GM18519 (cell line): ENCODE results near the gene TMEM117.

Experiments used
- ATAC-seq: cut with Tn5 transposase; IDR thresholded peaks from one replicate; pipeline ENCODE4 v1.9.1; 2021; ENCODE audit warnings: mild to moderate bottlenecking, moderate library complexity; ENCODE audit not compliant: unreplicated experiment, low FRiP score

The TMEM117 gene

GRCh38 chr12:44253338-44253856 lies 417.5 kb downstream of the TMEM117 start:
- no peak for ATAC-seq

DNA sequence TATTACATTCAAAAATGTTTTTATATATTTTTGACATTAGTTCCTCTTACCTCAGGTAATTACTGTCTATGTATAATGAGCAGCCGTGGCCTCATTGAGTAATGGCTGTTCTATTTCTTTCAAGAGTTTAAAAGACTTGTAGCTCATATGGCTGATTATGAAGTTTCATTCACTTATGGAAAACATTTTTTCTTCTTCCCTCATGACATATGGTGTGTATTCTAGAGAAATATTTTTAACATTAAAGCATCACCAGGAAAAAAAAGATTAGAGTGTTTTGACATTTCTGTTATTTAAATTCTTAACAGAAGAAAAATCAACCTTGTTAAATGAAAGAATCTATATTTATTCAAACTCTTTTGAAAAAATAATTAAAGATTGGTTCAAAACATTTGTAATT lies 422.4 kb downstream of the TMEM117 start:
- no peak for ATAC-seq

DNA sequence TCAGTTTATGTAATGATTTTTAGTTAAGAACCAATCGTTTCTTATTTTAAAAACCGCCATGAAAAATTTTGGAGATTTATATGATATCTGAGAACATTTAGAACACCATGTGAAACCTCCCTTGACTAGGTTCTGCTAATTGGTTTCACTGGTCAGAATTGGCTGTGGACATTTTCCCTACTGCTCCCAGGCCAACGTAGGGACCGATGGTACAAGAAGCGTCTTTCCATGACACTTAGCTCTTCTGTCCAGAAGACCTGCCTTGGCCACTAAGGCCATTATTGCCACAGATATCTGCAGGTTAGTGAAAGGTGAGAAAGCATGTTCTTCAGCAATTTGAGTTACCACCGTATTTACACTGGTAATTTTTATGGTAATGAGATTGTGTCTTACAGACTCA lies 424.0 kb downstream of the TMEM117 start:
- no peak for ATAC-seq

DNA sequence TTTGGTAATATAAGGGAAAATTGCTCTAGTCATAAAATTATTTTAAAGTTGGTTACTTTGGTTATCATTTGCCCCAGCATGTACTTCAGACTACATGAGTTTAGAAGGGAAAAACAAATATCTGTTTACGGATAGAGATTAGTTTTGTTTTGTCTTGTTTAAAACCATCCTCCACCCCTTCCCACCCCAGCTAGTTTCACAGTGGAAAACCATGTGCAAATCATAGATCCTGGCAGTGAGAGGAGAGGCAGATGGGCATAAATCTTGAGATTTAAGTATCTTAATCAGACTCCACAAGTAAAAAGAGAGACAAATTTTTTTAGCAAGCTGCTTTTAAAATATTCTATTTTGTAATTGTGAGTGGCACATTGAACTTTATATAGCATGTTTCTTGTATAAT lies 424.7 kb downstream of the TMEM117 start:
- ATAC-seq: no peak

- ATAC-seq: no peak
These were observed 449.6 kb downstream of the TMEM117 start for GRCh38 chr12:44285321-44285960.

DNA sequence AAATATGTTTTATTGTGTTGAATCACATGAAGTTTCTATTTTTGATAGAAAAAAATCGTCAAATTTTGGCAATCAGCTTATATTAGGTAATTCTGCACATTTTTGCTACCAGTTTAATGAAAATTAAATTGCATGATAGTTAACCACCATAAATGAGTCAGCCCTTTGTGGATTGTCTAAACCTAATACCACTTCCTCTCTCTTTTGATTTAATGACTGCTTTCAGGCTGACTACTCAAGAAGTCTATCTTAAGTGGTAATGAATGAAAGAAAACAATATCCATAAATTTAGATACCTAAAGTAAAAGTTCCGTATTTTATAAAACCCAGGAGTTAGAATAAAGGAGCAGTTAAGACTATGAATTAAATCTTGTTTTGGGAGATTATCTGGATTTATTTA lies 450.5 kb downstream of the TMEM117 start:
- peak; percentile 85 for ATAC-seq

- no peak for ATAC-seq
These were observed 451.1 kb downstream of the TMEM117 start for GRCh38 chr12:44286821-44287505.

GRCh38 chr12:44287545-44287944 lies 451.7 kb downstream of the TMEM117 start:
- ATAC-seq: no peak

GRCh38 chr12:44294649-44295048 lies 458.8 kb downstream of the TMEM117 start:
- ATAC-seq: peak; percentile 92

DNA sequence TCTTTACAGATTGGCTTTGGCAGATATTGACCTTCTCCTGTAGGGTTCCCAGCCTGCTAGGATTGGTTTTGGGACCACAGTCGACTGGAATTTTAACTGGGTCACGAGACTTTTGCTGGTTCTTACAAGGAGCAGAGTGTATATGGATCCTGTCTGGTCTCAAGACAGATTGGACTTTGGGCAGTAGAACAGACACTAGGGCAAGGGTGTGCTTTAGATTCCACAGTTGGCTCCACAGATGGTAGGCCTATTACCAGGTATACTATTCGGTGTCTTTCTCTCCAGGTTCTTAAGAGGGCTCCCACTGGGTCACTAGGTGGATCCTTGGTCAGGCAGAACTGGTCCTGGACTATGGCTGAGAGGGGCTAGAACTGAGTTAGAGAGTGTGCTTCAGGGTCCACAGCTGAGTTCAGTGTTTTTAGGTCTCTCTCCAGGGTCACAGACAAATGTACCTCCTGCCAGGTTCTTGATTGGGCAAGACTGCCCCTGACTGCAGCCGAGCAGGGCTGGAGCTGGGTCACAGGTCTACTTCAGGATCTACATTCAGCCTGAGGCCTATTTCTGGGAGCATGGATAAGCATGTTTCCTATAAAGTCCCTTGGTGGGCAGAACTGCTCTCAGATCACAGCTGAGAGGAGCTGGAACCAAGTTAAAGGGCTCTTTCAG lies 460.2 kb downstream of the TMEM117 start:
- ATAC-seq: no peak

- ATAC-seq: no peak
These were observed 460.8 kb downstream of the TMEM117 start for GRCh38 chr12:44296624-44297197.

DNA sequence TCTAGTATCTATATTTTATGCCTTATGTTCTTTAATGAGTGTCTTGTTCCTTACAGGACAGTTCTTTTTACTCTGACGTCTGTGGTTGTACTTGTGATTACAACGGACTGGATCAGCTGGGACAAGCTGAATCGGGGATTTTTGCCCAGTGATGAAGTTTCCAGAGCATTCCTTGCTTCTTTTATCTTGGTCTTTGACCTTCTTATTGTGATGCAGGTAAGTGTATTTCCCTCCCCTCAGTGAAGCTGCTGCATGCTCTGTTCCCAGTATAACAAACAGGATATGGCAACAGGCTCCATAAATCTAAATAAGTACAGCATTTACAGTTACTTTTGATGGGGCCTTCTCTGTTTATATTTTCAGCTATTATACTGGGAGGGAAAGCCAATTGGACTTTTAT lies 463.6 kb downstream of the TMEM117 start:
- ATAC-seq: no peak

DNA sequence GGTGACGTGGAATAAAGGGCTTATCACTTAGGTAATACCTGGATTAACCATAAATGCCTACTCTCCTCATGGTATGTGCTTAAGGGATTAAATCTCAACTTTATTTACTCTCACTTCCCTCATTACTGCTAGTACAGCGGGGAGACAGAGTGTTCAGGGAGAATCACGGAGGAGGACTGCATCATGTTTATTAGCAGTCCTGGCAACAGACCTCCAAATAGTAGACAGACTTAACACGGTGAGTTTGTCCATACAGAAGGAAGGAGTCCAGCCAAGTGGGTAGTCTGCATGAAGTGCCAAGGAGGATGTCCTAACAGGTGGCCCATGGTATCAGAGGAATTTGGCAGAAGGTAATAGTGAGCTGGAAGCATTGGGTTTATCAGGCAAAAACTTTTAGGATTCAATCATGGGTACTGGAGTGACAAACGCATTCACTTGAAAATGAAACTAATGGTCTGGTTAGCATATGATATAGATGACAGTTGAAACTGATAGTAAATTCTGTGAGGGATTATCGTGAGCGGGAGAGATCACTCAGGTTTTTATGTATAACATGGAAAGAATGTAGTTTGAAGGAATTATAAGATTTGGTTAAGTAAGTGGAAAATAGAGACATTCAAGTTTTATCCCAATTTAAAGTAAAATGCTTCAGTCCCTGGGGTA lies 471.8 kb downstream of the TMEM117 start:
- ATAC-seq: no peak

DNA sequence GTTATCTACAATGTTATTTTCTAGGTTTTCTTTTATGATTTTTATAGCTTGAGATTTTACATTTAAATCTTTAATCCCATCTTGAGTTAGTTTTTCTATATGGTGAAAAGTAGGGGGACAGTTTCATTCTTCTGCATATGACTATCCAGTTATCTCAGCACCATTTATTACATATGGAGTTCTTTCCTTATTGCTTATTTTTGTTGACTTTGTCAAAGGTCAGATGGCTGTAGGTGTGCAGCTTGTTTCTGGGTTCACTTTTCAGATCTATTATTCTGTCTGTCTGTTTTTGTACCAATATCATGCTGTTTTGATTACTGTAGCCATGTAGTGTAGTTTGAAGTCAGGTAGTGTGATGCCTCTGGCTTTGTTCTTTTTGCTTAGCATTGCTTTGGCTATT lies 477.3 kb downstream of the TMEM117 start:
- ATAC-seq: no peak

DNA sequence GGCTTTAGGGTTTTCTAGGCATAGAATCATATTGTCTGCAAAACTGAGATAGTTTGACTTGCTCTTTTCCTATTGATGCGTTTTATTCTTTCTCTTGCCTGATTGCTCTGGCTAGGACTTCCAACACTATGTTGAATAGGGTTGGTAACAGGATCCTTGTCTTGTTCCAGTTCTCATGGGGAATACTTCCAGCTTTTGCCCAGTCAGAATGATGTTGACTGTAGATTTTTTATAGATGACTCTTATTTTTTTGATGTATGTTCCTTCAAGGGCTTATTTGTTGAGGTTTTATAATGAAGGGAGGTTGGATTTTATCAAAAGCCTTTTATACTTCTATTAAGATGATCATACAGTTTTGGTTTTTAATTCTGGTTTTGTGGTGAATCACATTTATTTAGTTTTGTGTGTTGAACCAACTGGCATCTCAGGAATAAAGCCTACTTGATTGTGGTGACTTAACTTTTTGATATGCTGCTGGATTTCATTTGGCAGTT lies 478.2 kb downstream of the TMEM117 start:
- ATAC-seq: no peak

- peak; percentile 90 for ATAC-seq
These were observed 481.8 kb downstream of the TMEM117 start for GRCh38 chr12:44317651-44318126.

DNA sequence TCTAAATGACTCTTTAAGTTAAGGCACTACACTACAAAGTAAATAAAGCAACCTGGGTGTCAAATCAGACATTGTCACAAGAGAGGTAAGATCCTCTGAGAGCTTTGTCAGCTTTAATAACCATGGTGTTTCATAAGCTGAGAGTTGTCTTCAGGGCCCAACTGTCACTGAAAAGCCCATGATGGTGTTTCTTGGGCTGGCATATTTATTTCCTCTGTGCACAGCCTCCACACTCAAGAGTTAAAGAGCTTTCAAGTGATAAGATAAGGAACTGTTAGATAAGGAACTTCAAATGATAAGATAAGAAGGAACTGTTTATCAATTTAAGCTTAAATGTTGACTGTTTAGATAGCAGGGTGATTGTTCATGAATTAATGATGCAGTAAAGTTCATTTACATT lies 495.4 kb downstream of the TMEM117 start:
- ATAC-seq: no peak

GRCh38 chr12:44334347-44334746 lies 498.5 kb downstream of the TMEM117 start:
- no peak for ATAC-seq

GRCh38 chr12:44335030-44335429 lies 499.1 kb downstream of the TMEM117 start:
- no peak for ATAC-seq

DNA sequence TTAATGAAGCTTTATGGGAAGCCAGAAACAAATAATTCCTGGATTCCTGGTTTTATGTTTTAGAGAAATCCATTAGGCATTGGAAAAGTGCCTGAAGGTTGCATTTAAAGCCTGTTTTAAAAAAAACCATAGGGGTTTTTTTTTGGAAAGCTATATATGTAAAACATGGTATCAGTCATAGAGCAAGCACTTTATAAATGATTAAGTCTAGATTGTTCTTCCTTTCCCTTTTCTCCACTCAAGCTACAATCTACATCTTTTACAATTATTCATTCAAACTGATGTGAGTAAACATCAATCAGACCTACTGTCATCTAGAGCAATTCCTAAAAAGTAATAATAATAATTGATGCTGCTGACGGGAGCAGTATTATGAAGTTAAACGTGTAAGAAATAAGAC lies 500.7 kb downstream of the TMEM117 start:
- no peak for ATAC-seq
